Mononuclear cell (primary cell): ENCODE measurements around the gene WBP11. TPM values are rescaled to one million over a fixed set of nuclear protein-coding genes. Genes with fewer than 3 reads are reported as not detected.
"Not testable (repeated sequence)": the region's sequence is repeated elsewhere in the genome, so short reads cannot be mapped to it uniquely, and the experiment has no call there.

Source experiments
- H3K27me3 ChIP-seq: 2 replicates; pipeline ENCODE4 v1.6.0; 2011; ENCODE audit warnings: low read length, control low read depth; ENCODE audit not compliant: insufficient read depth
- H3K4me1 ChIP-seq: 2 replicates; pipeline ENCODE4 v1.5.1; 2011; ENCODE audit warnings: mild to moderate bottlenecking, low read length, control low read depth; ENCODE audit not compliant: insufficient read depth
- H3K4me3 ChIP-seq: 2 replicates; pipeline ENCODE4 v1.5.1; 2011; ENCODE audit warnings: mild to moderate bottlenecking, low read length, moderate library complexity
- H3K9me3 ChIP-seq: 2 replicates; pipeline ENCODE4 v1.5.1; 2011; ENCODE audit warnings: low read depth, mild to moderate bottlenecking, control low read depth, low read length
- total RNA-seq: library from RNA; depleted of rRNA; stranded (reverse); fragments of >200 nt; gene quantifications from one replicate; pipeline ENCODE4 v1.2.3, GENCODE V29; 2012

Gene WBP11
- total RNA-seq, 1 donor, result 77.8 TPM

- H3K4me3 ChIP-seq, result not testable (repeated sequence)
- H3K27me3 ChIP-seq, result peaks cover 10% of the 10 kb centered on the region
Measured at GRCh38 chr12:14736441-14736840, 66.8 kb downstream of the WBP11 start.

More at GRCh38 chr12:14736441-14736840, 66.8 kb downstream of the WBP11 start:
- H3K9me3 ChIP-seq, H3K4me1 ChIP-seq: not testable (repeated sequence)

Other genes starting within 250 kb of the WBP11 start
- 201 TPM for gene PLBD1, start 235.6 kb downstream of the WBP11 start, total RNA-seq
- not detected for gene GUCY2C, start 106.9 kb downstream of the WBP11 start, total RNA-seq
- 0.10 TPM for gene C12orf60, start 192 bp upstream of the WBP11 start, total RNA-seq
- not detected for gene SMCO3, start 10.7 kb upstream of the WBP11 start, total RNA-seq
- not detected for gene ART4, start 40.0 kb upstream of the WBP11 start, total RNA-seq
- 0.31 TPM for gene MGP, start 82.4 kb upstream of the WBP11 start, total RNA-seq
- gene ERP27, start 135.1 kb upstream of the WBP11 start, total RNA-seq, result 8.3 TPM
- gene ARHGDIB, start 158.1 kb upstream of the WBP11 start, total RNA-seq, result 1,170 TPM
- gene PDE6H, start 169.6 kb upstream of the WBP11 start, total RNA-seq, result 3.9 TPM